PFSK-1 (cell line): ENCODE results near the gene ASCC1.

ENCODE experiments used
- POLR2AphosphoS5 ChIP-seq: IDR thresholded peaks from 2 replicates; pipeline ENCODE4 v1.6.1; 2012; ENCODE audit warnings: low read depth, mild to moderate bottlenecking, control low read depth, low read length, moderate library complexity
- REST ChIP-seq, 2 experiments: IDR thresholded peaks; 2 replicates each; pipeline versions ENCODE4 v1.6.1 to v1.8.0; 2011 to 2012; ENCODE audit warnings: low read depth in 2 of 2, low read length in 2 of 2, control low read depth in 1 of 2, inconsistent platforms in 1 of 2, mild to moderate bottlenecking in 1 of 2, moderate library complexity in 1 of 2; ENCODE audit not compliant: insufficient read depth in 1 of 2
- SIN3A ChIP-seq: IDR thresholded peaks from 2 replicates; pipeline ENCODE4 v1.6.1; 2012; ENCODE audit warnings: mild to moderate bottlenecking, low read length, moderate library complexity, borderline replicate concordance; ENCODE audit not compliant: insufficient read depth
- TAF1 ChIP-seq: IDR thresholded peaks from 2 replicates; pipeline ENCODE4 v1.6.1; 2012; ENCODE audit warnings: low read length, control low read depth, borderline replicate concordance; ENCODE audit not compliant: insufficient read depth

GRCh38 chr10:72068901-72069446 is 147.1 kb downstream of the ASCC1 start:
- no peak for TF ChIP-seq POLR2AphosphoS5
- TF ChIP-seq REST (IDR thresholded peaks at IDR 0.05; ENCODE audit: insufficient read depth in 1 of 2, low read depth in 2 of 2, low read length in 2 of 2), result no peak
- no peak for TF ChIP-seq SIN3A
- no peak for TF ChIP-seq TAF1
